ENCODE measurements around the gene KRTCAP3. TPM values are rescaled to one million over a fixed set of nuclear protein-coding genes. Genes with fewer than 3 reads are reported as not detected.

The KRTCAP3 gene
- total and polyA plus RNA-seq, 9 of the 15 experiments (the other 6 are each of a cell fraction or from before 2014, with no cell fraction given) = 0.24 to 1.4 (median 0.73) TPM

GRCh38 chr2:27428213-27428977 is 13.8 kb upstream of the KRTCAP3 start, which contains the start of gene NRBP1 (continued):
- TF ChIP-seq ARID3A (IDR thresholded peaks at IDR 0.05; ENCODE audit: borderline replicate concordance, low read depth, low read length) (no peak), ZSCAN32 (CRISPR knock-in tag; IDR thresholded peaks at IDR 0.05) (no peak), DPF2 (IDR thresholded peaks at IDR 0.05) (0 out of 2 replicates have a peak, but pooled peaks have one; percentile 1), PCBP1 (IDR thresholded peaks at IDR 0.05; ENCODE audit: low read depth, low read length, poor library complexity, severe bottlenecking) (no peak), MNT (conservative IDR thresholded peaks at IDR 0.05) (peak in 1 of 2 experiments; percentile 58; a peak in 3 of 4 replicates), PTRF (tag; IDR thresholded peaks at IDR 0.05) (no peak), ZBTB17 (CRISPR knock-in tag; IDR thresholded peaks at IDR 0.05) (peak; percentile 57; the same call in 1 of the 2 replicates), FOXK1 (CRISPR knock-in tag; IDR thresholded peaks at IDR 0.05; ENCODE audit: borderline replicate concordance) (no peak), ZNF274 (IDR thresholded peaks at IDR 0.05; ENCODE audit: borderline replicate concordance, low read depth, low read length) (no peak), CHD4 (IDR thresholded peaks at IDR 0.05; ENCODE audit: insufficient read depth, insufficient replicate concordance, low read depth, low read length, poor library complexity, severe bottlenecking) (no peak), ESRRB (CRISPR knock-in tag; IDR thresholded peaks at IDR 0.05; ENCODE audit: borderline replicate concordance) (no peak), SAFB (IDR thresholded peaks at IDR 0.05; ENCODE audit: borderline replicate concordance, low read depth, low read length) (no peak), CCAR2 (IDR thresholded peaks at IDR 0.05; ENCODE audit: low read depth, low read length) (no peak), ZNF592 (IDR thresholded peaks at IDR 0.05) (no peak), ZKSCAN1 (IDR thresholded peaks at IDR 0.05; ENCODE audit: low read depth, low read length) (no peak; the same call in 1 of the 2 replicates), ZNF586 (CRISPR knock-in tag; conservative IDR thresholded peaks at IDR 0.05) (no peak), POLR3G (IDR thresholded peaks at IDR 0.05; ENCODE audit: extremely low read depth, insufficient read length, insufficient replicate concordance) (no peak), HCFC1 (IDR thresholded peaks at IDR 0.05; ENCODE audit: low read depth, low read length) (peak; percentile 39), MCM7 (IDR thresholded peaks at IDR 0.05) (no peak), ERF (CRISPR knock-in tag; IDR thresholded peaks at IDR 0.05) (0 out of 2 replicates have a peak, but pooled peaks have one; percentile 27), ZNF668 (CRISPR knock-in tag; IDR thresholded peaks at IDR 0.05) (no peak)
